Muscle layer of colon (tissue), 2 donors: Measurements from ENCODE around the gene SSTR5.

Source experiments
- H3K27ac ChIP-seq: one replicate; pipeline ENCODE4 v1.7.0; 2013; ENCODE audit warnings: low read depth, mild to moderate bottlenecking, low read length, moderate library complexity
- H3K27me3 ChIP-seq, 2 donors: one replicate each; pipeline ENCODE4 v1.7.0; 2013; ENCODE audit warnings: low read length in 2 of 2, mild to moderate bottlenecking in 2 of 2; ENCODE audit not compliant: insufficient read depth in 2 of 2, control insufficient read depth in 1 of 2
- H3K36me3 ChIP-seq: one replicate; pipeline ENCODE4 v1.7.0; 2013; ENCODE audit warnings: mild to moderate bottlenecking, low read length; ENCODE audit not compliant: insufficient read depth
- H3K4me1 ChIP-seq: one replicate; pipeline ENCODE4 v1.7.0; 2013; ENCODE audit warnings: mild to moderate bottlenecking, low read length; ENCODE audit not compliant: insufficient read depth
- H3K4me3 ChIP-seq, 2 donors: one replicate each; pipeline ENCODE4 v1.7.0; 2013; ENCODE audit warnings: low read length in 2 of 2, low read depth in 1 of 2, mild to moderate bottlenecking in 1 of 2, moderate library complexity in 1 of 2
- H3K9ac ChIP-seq: one replicate; pipeline ENCODE4 v1.7.0; 2013; ENCODE audit warnings: low read length
- H3K9me3 ChIP-seq: one replicate; pipeline ENCODE4 v1.7.0; 2013; ENCODE audit warnings: mild to moderate bottlenecking, low read length
- donor health status: abdominal sarcoma.
- donor health status: Adenocarcinoma of cecum.

The SSTR5 gene

DNA sequence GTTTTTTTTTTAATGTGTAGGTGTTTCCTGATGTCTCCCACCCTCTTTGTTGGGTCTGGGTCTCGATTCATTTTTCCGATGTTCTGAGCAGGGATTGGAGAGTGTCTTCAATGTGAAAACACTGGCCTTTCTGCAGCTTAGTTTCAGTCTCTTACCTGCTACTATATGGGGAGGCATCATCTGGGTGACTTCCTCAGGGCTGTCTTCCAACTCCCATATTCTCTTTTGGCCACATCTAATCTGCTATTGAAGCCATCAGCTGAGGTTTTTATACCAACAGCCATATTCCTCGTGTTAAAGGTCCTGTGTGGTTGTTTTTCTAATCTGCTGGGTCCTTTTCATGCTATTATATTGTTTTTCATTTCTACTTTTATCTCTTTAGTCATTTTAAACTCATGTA, 13.2 kb upstream of the SSTR5 start:
- H3K9ac ChIP-seq = no peak overlapping the region
- H3K27ac ChIP-seq = no peak overlapping the region
- no peaks in the 10 kb centered on the region for H3K9me3 ChIP-seq
- H3K4me3 ChIP-seq = no peak overlapping the region
- H3K36me3 ChIP-seq = no peaks in the 10 kb centered on the region
- peaks cover 0 to 43% of the 10 kb centered on the region in 2 donors for H3K27me3 ChIP-seq
- H3K4me1 ChIP-seq = no peaks in the 10 kb centered on the region

DNA sequence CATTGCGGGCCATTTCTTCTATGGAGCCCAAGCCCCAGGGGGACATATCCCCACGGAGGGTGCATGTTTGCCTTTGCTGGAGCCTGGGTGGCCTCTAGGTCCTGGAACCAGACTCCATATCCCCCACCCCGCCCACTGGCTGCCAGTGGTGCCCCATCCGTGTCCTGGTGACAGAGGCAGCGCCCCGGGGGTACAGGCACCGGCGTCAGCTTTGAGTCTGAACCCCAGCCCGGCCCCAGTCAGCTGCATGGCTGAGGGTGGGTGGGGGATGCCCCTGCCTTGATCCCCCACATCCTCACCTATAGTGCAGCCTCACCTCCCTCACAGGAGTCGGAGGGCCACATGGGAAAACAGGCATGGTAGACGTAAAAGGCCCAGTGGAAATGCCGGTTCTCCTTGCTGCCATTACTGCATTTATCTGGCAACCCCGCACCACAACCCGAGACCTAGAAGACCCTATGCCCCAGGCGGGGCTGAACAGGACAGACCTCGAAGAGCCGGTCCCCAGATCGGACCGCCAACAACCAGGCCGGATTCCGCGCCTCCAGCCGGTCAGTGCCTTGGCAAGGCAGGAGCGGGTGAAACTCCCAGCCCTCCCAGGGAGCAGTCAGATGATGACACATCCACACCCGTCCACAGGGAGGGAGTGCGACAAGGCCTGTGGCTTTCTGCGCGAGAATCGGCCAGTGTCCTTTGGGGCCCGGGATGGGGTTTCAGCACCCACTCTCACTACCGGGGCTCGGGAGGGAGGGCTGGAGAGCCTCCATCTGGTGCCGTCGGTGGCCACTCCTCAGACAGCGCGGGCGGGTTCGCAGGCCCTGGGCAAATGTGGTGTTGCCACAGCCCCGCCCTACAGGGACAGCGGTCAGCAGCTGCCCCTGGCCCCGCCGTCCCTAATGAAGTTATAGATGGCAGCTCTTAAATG, 11.9 kb upstream of the SSTR5 start:
- no peak overlapping the region for H3K9ac ChIP-seq
- H3K36me3 ChIP-seq = no peaks in the 10 kb centered on the region
- no peaks in the 10 kb centered on the region for H3K9me3 ChIP-seq
- H3K27ac ChIP-seq = no peak overlapping the region
- peaks cover 0 to 41% of the 10 kb centered on the region in 2 donors for H3K27me3 ChIP-seq
- H3K4me1 ChIP-seq = no peaks in the 10 kb centered on the region
- H3K4me3 ChIP-seq = no peak overlapping the region

DNA sequence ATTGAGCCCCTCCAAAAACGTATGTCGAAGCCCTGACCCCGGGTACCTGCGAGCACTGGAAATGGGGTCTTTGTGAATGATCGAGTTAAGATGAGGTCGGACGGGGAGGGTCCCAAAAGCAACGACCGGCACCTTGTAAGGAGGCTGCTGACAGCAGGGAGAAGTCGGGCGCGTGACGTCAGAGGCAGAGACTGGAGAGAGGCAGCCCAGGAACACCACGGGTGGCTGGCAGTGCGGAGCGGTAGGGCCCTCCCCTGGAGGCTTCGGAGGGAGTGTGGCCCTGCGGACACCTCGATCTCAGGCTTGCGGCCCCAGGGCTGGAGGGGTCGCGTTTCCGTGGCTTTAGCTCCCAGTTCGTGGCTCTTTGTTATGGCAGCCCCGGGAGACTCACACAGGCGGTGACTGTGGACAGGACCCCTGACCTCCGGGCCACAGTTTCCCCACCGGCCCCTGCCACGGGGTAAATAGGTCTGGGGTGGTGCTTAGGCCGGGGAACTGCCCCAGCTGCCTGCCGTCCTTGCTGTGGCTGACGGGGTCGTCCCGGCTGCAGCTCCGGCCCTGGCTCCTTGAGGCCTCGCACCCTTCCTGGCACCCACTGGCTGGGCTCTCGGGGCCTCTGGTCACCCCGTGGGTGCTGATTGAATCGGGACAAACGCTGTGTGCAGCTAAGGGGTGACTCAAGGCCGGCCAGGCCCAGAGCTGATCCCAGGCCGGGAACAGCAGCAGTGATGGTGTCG, 10.6 kb upstream of the SSTR5 start:
- H3K9ac ChIP-seq = no peak overlapping the region
- peaks cover 0 to 49% of the 10 kb centered on the region in 2 donors for H3K27me3 ChIP-seq
- no peaks in the 10 kb centered on the region for H3K4me1 ChIP-seq
- no peak overlapping the region for H3K4me3 ChIP-seq
- no peaks in the 10 kb centered on the region for H3K9me3 ChIP-seq
- H3K27ac ChIP-seq = no peak overlapping the region
- H3K36me3 ChIP-seq = no peaks in the 10 kb centered on the region

DNA sequence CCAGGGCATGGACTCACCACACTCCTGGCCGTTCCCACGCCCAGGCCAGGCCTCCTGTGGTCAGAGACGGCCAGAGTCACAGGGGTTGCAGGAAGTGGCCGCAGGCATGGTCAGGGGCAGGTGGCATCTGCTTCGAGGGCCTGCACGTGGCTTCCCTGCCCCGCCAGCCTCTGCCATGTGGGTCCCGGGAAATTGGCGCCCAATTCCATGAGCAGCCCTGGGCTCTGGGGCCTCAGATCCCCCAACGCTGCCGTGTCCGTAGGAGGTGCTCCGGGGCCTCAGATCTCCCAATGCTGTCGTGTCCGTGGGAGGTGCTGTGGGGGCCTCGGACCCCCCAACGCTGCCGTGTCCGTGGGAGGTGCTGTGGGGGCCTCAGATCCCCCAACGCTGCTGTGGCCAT, 9.7 kb upstream of the SSTR5 start:
- Histone ChIP-seq H3K4me1 (no peaks in the 10 kb centered on the region), H3K27me3 (peaks cover 0 to 48% of the 10 kb centered on the region in 2 donors), H3K4me3 (no peak overlapping the region), H3K9ac (no peak overlapping the region), H3K9me3 (no peaks in the 10 kb centered on the region), H3K36me3 (no peaks in the 10 kb centered on the region), H3K27ac (no peak overlapping the region)

DNA sequence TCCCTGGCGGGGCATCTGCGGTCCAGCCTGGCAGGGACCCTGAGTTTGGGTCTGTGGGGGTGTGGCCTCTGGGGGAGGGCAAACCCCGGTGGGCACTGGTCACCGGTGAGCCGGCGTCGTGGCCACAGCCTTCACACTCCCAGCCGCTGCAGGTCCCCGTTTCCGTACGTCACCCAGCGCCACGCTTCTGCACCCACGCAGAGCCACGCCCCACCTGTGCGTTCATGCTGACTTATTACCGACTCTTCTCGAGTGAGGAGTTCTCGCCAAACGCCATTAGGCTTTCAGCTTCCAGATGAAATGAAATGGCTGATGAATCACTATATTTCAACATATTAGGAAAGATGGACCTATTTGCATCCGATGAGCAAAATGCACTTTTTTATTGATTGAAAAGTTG, 8.8 kb upstream of the SSTR5 start:
- H3K9ac ChIP-seq = no peak overlapping the region
- no peak overlapping the region for H3K4me3 ChIP-seq
- no peaks in the 10 kb centered on the region for H3K4me1 ChIP-seq
- H3K27ac ChIP-seq = no peak overlapping the region
- H3K36me3 ChIP-seq = no peaks in the 10 kb centered on the region
- no peaks in the 10 kb centered on the region for H3K9me3 ChIP-seq
- peaks cover 0 to 53% of the 10 kb centered on the region in 2 donors for H3K27me3 ChIP-seq

DNA sequence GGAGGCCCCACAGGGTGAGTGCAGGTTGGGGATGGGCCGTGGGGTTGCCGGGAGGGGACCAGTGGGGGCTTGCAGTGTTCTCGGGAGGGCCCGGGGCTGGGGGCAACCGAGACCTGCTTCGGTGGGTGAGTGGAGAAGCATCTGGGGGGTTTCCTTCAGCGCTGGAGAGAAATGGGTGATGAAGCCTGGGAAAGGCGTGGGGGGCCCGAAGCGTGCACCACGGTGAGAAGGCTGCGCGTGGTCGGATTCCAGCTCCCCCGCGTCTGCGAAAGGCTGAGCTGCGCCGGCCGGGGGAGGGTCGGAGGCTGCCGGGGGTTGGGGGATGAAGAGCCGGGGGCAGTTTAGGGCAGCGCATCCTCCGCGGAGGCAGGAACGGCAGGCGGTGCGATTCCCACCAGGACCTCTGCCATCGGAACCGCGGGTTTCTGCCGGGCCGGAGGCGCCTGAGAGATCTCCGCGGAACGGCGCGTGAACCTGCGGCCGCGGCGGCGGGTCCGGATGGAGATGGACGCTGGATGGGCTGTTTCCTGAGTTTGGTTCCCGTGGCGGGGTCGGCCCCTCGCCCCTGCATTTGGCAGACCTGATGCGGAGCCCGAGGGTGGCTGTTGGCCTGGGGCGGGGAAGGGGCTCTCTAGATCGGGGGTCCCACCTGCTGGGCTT, 6.9 kb upstream of the SSTR5 start:
- H3K9ac ChIP-seq = no peak overlapping the region
- H3K36me3 ChIP-seq = no peaks in the 10 kb centered on the region
- peaks cover 0 to 72% of the 10 kb centered on the region in 2 donors for H3K27me3 ChIP-seq
- H3K27ac ChIP-seq = no peak overlapping the region
- H3K4me3 ChIP-seq = no peak overlapping the region
- H3K4me1 ChIP-seq = no peaks in the 10 kb centered on the region
- H3K9me3 ChIP-seq = no peaks in the 10 kb centered on the region

DNA sequence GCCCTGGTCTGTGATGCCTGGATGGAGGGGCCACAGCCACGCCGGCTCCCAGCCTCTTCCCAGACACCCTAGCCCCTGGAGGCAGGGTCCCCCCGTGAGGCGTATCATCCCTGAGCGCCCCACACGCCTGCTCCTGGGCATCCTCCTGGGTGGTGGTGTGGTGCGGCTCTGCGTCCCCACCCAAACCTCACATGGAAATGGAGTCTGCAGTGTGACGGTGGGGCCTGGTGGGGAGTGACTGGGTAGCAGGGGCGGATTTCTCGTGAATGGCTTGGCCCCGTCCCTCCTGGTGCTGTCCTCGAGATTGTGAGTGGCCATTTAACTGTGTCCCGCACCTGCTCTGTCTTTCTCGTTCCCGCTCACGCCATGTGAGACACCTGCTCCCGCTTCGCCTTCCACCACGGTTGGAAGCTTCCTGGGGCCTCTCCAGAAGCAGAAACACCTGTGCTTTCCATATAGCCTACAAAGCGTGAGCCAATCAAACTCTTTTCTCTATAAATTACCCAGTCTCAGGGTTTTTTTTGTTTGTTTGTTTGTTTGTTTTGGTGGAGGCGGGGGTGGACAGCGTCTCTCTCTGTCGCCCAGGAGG, 5.9 kb upstream of the SSTR5 start:
- Histone ChIP-seq H3K9me3 (no peaks in the 10 kb centered on the region), H3K4me3 (no peak overlapping the region), H3K27ac (no peak overlapping the region), H3K27me3 (peaks cover 0 to 82% of the 10 kb centered on the region in 2 donors), H3K36me3 (no peaks in the 10 kb centered on the region), H3K4me1 (no peaks in the 10 kb centered on the region), H3K9ac (no peak overlapping the region)

DNA sequence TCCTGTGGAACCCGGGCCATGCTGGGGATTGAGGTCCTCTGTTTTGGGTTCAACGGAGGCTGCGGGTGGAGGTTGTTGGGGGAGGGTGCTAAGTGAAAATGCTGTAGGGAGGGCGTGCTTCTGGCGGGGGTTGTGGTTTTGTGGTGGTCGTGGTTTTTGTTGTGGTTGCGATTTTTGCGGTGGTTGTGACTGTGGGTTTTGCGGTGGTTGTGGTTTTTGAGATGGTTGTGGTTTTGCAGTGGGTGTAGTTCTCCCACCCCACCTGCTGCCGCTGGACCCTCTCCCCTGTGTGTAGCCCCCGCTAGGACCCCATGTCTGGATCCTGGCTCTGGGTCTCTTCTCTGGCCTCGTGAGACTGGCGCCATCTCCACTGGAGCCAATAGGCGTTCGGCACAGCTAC, 4.9 kb upstream of the SSTR5 start:
- H3K9ac ChIP-seq = no peak overlapping the region
- H3K4me1 ChIP-seq = no peaks in the 10 kb centered on the region
- no peak overlapping the region for H3K27ac ChIP-seq
- H3K27me3 ChIP-seq = peaks cover 0 to 84% of the 10 kb centered on the region in 2 donors
- no peak overlapping the region for H3K4me3 ChIP-seq
- no peaks in the 10 kb centered on the region for H3K36me3 ChIP-seq
- no peaks in the 10 kb centered on the region for H3K9me3 ChIP-seq

DNA sequence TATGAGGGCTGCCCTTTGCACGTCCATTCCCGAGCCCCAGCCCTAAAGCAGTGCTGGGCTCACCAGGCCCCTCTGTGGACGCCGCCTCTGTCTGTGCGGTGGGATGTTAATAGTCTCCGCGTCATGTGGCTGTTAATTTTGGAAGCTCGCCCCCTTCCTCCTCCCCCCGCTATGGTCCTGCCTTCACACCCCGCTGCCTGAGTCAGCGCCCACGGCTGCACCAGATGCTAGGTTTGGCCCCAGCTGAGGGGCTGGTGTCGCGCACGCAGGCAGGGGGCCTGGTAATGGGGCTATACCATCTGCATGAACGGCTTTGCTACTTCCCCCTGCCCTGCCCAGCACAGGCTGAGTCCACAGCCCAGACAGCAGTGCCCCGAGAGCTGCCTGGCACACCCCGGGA, 4.1 kb upstream of the SSTR5 start:
- H3K9me3 ChIP-seq = no peaks in the 10 kb centered on the region
- H3K4me3 ChIP-seq = no peak overlapping the region
- H3K36me3 ChIP-seq = no peaks in the 10 kb centered on the region
- H3K27me3 ChIP-seq = peaks cover 0 to 85% of the 10 kb centered on the region in 2 donors
- no peaks in the 10 kb centered on the region for H3K4me1 ChIP-seq
- H3K27ac ChIP-seq = no peak overlapping the region
- H3K9ac ChIP-seq = no peak overlapping the region

DNA sequence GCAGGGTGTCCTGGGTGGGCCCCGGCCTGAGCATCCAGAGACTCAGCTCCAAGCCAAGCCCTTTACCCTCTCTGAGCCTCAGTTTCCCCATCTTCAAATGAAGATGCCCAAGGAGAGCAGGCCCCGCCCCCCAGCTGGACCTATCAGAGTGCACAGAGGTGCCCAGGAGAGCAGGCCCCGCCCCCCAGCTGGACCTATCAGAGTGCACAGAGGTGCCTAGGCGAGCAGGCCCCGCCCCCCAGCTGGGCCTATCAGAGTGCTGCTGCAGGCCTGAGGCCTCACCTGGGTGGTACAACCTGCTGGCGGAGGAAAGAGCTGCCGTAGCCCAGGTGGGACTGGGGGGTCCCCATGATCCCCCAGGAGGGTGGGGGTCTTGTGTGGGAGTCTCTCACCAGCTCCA, 3.4 kb upstream of the SSTR5 start:
- no peak overlapping the region for H3K4me3 ChIP-seq
- no peaks in the 10 kb centered on the region for H3K4me1 ChIP-seq
- H3K27me3 ChIP-seq = peaks cover 0 to 92% of the 10 kb centered on the region in 2 donors
- H3K27ac ChIP-seq = no peak overlapping the region
- no peaks in the 10 kb centered on the region for H3K9me3 ChIP-seq
- no peak overlapping the region for H3K9ac ChIP-seq
- no peaks in the 10 kb centered on the region for H3K36me3 ChIP-seq
